GM18505 (cell line): Measurements from ENCODE around the gene AP5S1.

Experiments
- ATAC-seq: cut with Tn5 transposase; IDR thresholded peaks from one replicate; pipeline ENCODE4 v1.9.1; 2021; ENCODE audit not compliant: unreplicated experiment
- POLR2A ChIP-seq: IDR thresholded peaks from 4 replicates; pipeline ENCODE4 v1.6.1; 2011; ENCODE audit warnings: borderline replicate concordance; ENCODE audit not compliant: insufficient read depth, insufficient read length; ENCODE audit errors: extremely low read depth

The AP5S1 gene

GRCh38 chr20:3811467-3812258 lies 8.7 kb upstream of the AP5S1 start:
- no peak for TF ChIP-seq POLR2A
- peak; percentile 62 for ATAC-seq

DNA sequence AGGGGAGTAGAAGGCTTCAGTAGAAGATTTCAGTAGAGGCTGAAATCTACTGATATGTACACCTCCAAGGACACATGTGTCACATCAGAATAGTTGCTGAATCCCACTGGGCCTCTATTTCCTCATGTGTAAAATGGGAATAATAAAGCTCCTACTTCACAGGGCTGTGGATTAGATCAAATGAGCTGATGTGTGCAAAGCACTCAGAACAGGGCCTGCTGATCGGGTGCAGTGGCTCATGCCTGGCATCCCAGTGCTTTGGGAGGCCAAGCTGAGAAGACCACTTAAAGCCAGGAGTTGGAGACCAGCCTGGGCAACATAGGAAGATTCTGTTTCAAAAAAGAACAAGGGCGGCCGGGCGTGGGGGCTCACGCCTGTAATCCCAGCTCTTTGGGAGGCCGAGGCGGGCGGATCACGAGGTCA lies 8.1 kb upstream of the AP5S1 start:
- no peak for ATAC-seq
- TF ChIP-seq POLR2A: no peak

- TF ChIP-seq POLR2A: no peak
- no peak for ATAC-seq
Observed at GRCh38 chr20:3812975-3813847, 7.1 kb upstream of the AP5S1 start.

DNA sequence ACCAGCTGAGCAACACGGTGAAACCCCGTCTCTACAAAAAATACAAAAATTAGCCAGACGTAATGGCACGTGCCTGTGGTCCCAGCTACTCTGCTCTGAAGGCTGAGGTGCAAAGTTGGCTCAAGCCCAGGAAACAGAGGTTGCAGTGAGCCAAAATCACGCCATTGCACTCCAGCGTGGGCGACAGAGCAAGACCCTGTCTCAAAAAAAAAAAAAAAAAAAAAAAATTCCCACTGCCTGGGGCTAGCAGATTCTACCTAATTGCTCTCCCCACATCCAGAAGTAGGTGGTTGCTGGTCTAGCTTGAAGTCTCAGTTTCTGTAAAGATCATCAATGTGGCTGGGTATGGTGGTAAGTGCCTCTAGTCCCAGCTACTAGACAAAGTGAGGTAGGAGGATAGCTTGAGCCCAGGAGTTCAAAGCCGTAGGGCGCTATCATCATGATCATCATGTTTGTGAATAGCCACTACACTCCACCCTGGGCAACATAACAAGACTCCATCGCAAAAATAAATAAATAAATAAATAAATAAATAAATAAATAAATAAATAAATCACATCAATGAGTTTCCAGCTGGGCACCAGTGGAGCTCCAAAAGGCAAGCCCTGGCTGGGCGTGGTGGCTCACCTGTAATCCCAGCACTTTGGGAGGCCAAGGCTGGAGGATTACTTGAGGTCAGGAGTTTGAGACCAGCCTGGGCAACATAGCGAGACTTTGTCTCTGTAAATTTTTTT lies 6.3 kb upstream of the AP5S1 start:
- ATAC-seq: no peak
- TF ChIP-seq POLR2A: no peak

DNA sequence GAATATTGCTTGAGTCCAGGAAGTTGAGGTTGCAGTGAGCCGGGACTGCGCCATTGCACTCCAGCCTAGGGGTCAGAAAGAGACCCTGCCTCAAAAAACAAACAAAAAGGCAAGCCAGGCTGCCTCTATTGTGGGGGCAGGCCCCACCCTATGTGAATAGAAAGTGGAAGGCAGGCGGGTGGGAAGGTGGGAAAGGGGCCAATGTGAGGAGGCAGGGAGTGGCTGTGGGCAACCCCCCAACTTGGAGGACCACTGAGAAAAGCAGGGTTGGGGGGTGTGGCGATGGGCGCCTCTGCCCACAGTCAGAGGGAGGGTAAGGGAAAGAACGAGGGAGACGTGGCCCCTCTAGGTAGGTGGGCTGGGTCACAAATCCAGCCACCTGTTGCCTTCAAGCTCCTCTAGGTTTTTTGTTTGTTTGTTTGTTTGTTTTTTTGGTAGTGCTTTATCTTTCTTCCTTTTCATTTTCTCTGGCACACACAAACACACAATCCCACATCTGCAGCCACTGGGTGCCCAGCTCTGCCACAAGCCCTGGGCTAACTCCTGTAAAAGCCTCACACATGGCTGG lies 5.3 kb upstream of the AP5S1 start:
- TF ChIP-seq POLR2A: no peak
- no peak for ATAC-seq

- no peak for TF ChIP-seq POLR2A
- no peak for ATAC-seq
Observed at GRCh38 chr20:3815703-3816315, 4.5 kb upstream of the AP5S1 start.

DNA sequence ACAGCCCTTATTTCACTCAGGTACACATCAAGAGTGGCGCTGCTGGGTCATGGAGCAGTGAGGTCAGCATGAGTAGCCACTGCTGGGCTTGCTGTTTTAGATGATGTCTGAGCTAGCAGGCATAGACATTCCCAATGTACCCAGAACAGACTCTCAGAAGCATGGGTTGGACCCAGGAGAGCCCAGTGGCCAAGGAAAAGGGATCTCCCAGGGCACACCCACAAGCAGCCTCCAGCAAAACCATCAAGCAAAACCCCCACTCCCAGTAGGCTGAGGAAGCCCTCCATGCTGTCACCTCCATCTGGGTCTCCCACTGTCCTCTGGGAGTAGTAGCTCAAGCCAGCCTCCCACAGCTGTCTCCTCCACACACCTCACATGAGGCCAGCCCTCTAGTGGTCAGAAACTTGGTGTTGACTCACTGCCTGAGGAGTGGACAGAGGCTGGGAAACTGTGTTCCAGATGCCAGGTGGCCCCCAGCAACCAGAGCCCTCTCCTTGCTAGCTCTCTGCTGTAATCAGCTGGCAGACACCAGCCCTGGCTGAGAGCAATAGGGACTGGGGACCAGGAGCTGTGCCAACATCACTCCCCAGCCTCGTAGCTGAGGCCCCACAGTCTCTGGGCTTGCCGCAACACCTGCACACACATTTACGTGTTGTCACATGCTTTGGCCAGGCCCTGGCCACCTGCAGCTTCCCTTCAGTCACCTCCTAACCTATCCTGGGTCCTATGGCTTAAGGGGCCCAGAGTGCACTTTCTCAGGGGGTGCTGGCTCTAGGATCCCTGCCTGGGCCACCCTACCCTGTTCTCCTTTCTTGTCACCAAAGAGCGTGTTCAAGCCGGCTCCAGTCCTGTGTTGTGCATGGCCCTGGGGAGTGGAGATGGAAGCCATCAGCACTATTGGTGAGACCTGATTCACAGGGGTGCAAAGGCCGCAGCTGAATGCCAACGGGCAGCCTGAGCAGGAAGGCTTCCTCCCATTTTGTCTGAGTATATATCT lies 1.9 kb upstream of the AP5S1 start:
- ATAC-seq: no peak

GRCh38 chr20:3819411-3820047 lies 818 bp upstream of the AP5S1 start:
- TF ChIP-seq POLR2A: no peak
- no peak for ATAC-seq

More for the DNA sequence above, 1.9 kb upstream of the AP5S1 start:
- no peak for TF ChIP-seq POLR2A

DNA sequence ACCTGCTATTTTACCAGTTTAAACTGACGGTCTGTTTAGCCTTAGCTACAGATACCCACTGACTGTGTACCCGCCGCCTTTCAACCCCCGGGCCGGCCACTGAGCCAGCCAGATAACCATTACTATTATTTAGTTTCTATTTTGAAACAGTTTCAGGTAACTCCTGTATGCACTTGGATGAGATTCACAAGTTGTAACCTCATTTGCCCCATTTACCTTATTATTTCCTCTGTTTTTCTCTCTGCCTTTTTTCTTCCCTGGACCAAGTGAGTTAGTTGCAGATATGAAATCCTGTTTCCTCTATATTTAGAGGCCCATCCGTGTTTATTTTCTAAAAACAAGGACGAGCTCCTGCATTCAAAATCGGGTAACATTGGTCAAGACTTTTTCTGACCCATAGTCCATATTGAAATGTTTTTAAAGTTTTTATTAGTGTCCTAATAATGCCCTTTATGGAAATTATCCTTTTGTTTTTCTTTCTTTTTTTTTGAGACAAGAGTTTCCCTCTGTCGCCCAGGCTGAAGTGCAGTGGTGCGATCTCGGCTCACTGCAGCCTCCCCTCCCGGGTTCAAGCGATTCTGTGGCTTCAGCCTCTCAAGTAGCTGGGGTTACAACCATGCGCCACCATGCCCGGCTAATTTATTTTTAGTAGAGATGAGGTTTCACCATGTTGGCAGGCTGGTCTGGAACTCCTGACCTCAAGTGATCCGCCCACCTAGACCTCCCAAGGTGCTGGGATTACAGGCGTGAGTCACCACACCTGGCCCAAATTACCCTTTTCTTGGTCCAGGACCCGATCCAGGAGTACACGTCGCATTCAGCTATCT lies 767 bp downstream of the AP5S1 start:
- ATAC-seq: no peak
- TF ChIP-seq POLR2A: no peak

DNA sequence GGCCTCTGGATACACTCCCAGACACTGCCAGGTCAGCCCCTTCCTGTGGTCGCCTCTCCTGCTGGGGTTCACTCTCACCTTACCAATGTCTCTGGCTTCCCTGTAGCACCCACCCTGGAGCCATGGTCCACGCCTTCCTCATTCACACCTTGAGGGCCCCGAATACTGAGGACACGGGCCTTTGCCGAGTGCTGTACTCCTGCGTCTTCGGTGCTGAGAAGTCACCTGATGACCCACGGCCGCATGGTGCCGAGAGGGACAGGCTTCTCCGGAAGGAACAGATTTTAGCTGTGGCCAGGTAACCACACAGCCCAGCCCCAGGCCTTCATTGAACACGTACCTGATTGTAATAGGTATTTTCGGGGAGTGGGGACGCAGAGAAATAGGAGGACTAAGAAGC lies 1.6 kb downstream of the AP5S1 start:
- no peak for TF ChIP-seq POLR2A
- ATAC-seq: no peak
